GM21381 (cell line): ENCODE results near the gene CALML6.

Experiments
- ATAC-seq: cut with Tn5 transposase; IDR thresholded peaks from one replicate; pipeline ENCODE4 v1.9.1; 2021; ENCODE audit warnings: mild to moderate bottlenecking, moderate library complexity; ENCODE audit not compliant: unreplicated experiment

CALML6 gene

DNA sequence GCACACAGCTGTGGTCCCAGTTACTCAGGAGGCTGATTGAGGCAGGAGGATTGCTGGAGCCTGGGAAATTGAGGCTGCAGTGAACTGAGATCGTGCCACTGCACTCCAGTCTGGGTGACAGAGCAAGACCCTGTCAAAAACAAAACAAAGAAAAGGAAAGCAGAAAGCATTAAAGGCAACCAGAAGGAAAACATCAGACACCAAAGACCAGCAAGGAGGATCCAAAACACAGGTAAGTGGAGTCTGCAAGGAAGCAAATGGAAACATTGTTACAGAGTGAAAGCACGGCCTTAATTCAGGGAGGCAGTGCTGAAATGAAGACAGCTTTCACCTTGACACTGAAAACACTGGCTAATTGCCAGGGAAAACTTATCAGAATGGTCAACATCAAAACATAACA, 47.7 kb downstream of the CALML6 start:
- ATAC-seq = no peak

DNA sequence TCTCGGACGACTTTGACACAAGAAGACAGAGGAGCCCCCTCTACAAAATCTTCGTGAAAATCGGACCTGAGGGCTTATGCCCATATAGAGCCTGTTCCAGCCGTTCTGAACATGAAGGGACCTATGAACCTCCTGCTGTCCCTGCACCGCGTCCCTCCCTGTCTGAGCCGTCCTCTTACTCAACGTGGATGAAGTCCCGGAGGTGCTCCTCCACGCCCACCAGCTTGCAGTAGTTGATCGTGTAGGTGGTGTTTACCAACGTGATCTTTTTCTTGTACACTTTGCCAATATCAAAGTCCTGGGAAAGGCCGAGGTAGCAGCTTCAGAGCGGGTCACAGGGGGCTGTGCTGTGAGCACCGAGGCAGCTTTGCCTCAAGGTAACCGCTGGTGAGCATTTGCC, 48.5 kb downstream of the CALML6 start:
- ATAC-seq = no peak

DNA sequence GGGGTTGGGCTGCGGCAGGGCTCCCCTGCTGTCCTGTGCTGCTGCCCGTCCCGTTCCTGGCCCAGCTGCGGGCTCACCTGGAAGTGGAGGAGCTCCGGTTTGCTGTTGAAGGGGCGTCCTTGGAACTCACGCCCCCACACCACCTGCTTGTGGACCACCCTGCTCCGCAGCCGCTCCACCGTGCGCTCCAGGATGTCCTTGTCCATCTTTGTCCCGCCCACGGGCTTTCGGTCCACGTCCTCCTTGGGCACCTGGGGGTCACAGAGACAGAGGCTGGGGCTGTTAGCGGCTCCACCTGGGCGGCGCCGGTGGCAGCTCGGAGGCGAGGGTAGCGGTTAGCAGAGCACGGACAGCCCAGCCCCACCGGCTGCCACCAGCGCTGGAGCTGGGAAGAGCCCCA, 49.8 kb downstream of the CALML6 start:
- no peak for ATAC-seq

DNA sequence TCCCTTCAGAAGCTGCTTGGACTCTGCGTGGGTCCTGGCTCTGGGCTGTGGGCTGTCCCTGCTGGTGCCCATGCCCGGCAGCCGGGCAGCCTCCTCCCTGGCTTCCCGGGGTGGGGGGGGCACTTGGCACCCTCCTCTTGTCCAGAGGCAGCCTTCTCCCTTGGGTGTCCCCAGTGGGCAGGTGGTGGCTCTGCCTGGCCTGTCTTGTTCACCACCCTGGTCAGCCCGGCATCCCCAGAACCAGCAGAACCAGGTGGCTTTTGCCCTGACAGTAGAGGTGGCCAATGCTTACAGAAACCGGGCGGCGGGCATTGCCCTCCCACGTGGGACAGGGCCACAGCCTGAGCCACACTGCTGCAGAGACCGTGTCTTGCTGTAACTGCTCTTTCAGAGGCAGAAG, 50.5 kb downstream of the CALML6 start:
- ATAC-seq = no peak

DNA sequence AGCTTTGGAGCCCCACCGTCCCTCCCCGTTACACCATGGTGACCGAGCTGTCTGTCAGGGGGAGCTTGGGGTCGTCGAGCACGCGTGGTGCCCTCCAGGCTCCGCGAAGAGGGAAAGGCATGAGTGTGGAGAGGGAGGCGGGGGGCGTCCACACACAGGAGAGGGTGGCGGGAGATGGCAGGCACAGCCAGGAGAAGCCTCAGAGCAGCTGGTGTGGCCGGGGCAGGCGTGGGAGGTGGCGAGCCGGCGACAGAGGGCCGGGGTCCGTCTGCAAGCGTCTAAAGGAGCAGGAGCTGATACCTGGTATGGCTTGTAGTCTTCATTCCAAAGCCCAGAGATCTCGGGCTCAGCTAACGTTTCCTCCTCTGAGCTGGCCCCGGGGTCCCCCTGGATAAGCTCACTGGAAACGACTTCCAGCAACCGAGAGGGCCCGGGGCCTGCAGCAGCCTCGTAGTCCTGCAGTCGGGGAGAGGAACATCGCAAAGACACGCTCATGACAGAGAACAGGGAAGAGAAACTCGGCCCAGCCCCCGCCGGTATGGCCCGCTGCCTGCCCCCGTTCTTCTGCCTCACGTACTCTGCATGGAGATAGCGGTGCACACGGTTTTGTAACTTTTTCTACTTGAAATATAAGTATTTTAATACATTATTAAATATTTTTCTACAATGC, 51.1 kb downstream of the CALML6 start:
- no peak for ATAC-seq
